Neural cell (in vitro differentiated cells): Measurements from ENCODE around the gene COL8A1.

Experiments used
- CTCF ChIP-seq: fragments of 450-650 bp; IDR thresholded peaks from 2 replicates; pipeline ENCODE4 v1.5.1; 2014; ENCODE audit warnings: antibody characterized with exemption, mild to moderate bottlenecking, moderate library complexity; ENCODE audit not compliant: poor library complexity, severe bottlenecking
- EP300 ChIP-seq: fragments of 450-650 bp; conservative IDR thresholded peaks from 2 replicates; pipeline ENCODE4 v1.6.1; 2014; ENCODE audit warnings: antibody characterized with exemption, mild to moderate bottlenecking, moderate library complexity; ENCODE audit not compliant: poor library complexity, severe bottlenecking
- EZH2 ChIP-seq: fragments of 200-600, 300-800 bp; shearing (Covaris generic), sonication (generic); IDR thresholded peaks from 2 replicates; pipeline ENCODE4 v1.6.1; 2014; ENCODE audit warnings: antibody characterized with exemption, low read length, borderline replicate concordance, mild to moderate bottlenecking; ENCODE audit not compliant: insufficient read depth, poor library complexity, severe bottlenecking
- POLR2AphosphoS5 ChIP-seq: IDR thresholded peaks from 2 replicates; pipeline ENCODE4 v1.6.1; 2012
- RAD21 ChIP-seq: fragments of 450-650 bp; conservative IDR thresholded peaks from 2 replicates; pipeline ENCODE4 v1.6.1; 2014; ENCODE audit warnings: antibody characterized with exemption, mild to moderate bottlenecking, moderate library complexity
- SMC3 ChIP-seq: fragments of 450-650 bp; conservative IDR thresholded peaks from 2 replicates; pipeline ENCODE4 v1.6.1; 2014; ENCODE audit warnings: antibody characterized with exemption, mild to moderate bottlenecking, moderate library complexity; ENCODE audit not compliant: poor library complexity
- TF ChIP-seq, protein P1 (sequence below): IDR thresholded peaks from 2 replicates; pipeline ENCODE4 v1.6.1; 2012; ENCODE audit warnings: borderline replicate concordance

DNA sequence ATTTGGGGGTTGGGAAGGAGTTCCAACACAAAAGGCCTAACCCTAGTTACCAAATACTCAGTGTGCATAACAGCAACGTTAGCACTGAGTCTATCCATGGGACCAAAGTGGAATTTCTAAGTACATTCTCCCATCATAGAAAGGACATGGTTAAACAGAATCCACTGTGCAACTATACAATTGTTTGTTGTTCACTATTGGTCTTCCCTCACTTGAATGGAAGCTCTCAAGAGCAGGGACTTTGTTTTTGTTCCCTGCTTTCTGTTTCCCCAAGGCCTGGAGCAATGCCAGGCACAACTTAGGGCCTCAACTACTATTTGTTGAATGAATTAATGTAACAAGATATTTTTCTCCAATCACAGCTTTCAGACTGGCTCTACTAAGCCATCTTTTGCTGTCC lies 25.6 kb downstream of the COL8A1 start:
- TF ChIP-seq RAD21 (no peak), CTCF (no peak), SMC3 (no peak), POLR2AphosphoS5 (no peak), EZH2 (no peak), EP300 (no peak)
- TF ChIP-seq, protein P1, sequence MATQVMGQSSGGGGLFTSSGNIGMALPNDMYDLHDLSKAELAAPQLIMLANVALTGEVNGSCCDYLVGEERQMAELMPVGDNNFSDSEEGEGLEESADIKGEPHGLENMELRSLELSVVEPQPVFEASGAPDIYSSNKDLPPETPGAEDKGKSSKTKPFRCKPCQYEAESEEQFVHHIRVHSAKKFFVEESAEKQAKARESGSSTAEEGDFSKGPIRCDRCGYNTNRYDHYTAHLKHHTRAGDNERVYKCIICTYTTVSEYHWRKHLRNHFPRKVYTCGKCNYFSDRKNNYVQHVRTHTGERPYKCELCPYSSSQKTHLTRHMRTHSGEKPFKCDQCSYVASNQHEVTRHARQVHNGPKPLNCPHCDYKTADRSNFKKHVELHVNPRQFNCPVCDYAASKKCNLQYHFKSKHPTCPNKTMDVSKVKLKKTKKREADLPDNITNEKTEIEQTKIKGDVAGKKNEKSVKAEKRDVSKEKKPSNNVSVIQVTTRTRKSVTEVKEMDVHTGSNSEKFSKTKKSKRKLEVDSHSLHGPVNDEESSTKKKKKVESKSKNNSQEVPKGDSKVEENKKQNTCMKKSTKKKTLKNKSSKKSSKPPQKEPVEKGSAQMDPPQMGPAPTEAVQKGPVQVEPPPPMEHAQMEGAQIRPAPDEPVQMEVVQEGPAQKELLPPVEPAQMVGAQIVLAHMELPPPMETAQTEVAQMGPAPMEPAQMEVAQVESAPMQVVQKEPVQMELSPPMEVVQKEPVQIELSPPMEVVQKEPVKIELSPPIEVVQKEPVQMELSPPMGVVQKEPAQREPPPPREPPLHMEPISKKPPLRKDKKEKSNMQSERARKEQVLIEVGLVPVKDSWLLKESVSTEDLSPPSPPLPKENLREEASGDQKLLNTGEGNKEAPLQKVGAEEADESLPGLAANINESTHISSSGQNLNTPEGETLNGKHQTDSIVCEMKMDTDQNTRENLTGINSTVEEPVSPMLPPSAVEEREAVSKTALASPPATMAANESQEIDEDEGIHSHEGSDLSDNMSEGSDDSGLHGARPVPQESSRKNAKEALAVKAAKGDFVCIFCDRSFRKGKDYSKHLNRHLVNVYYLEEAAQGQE: no peak
